NCI-H2196 treated with DMSO at 0.1 percent for 48 hours (cell line): ENCODE results near the gene CD80.

Experiments
- DNase-seq: peaks from one replicate; lab custom pipeline; 2025; ENCODE audit not compliant: unreplicated experiment; lab: John Stamatoyannopoulos, UW

Gene CD80

GRCh38 chr3:119548341-119548740 is 11.1 kb downstream of the CD80 start:
- no peak for DNase-seq

DNA sequence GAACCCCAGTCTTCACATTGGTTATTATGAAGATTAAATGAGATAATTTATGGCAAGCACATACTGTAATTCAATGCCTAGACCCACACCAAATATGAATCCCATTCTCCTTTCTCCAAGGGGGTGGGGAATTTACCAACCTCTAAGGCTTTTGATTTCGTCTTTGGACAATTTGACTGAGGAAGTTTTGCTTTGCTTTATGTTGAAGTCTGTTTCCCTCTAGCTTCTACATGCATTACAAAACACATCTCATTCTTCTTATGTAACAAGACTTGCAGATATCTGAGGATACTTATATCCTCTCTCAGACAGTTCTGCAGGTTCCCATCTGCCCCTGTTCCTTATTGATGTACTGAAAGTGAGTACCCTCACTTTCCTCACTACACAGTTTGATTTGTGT is 12.2 kb downstream of the CD80 start:
- no peak for DNase-seq

- DNase-seq = no peak
Observed at GRCh38 chr3:119543147-119543546, 16.3 kb downstream of the CD80 start.

DNA sequence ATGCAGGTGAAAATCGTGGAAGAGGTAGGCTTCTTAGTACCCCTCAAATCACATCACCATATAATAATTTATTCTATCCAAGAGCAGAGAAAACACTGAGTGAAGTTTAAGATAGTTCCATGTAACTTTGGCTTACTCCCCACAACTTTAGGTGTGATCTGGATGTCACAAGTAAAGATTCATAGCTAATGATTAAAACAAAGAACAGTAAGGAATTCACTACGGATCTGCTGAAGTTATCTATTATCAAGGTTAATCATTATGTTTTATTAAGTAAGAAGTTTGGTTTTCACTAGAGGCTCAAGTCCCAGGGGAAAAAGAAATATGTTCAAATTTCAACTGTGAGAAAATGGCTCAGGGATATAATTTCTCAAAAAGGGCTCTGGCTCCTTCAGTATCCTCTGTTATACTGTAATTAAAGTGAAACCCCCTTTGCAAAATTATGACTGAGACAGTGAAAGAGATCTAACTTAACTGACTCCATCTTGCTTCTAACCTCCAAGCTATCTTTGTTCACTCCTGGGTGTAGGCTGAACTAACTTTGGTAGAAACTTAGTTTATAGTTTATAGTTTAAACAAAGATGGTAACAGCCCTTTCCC is 17.1 kb downstream of the CD80 start:
- DNase-seq = no peak

DNA sequence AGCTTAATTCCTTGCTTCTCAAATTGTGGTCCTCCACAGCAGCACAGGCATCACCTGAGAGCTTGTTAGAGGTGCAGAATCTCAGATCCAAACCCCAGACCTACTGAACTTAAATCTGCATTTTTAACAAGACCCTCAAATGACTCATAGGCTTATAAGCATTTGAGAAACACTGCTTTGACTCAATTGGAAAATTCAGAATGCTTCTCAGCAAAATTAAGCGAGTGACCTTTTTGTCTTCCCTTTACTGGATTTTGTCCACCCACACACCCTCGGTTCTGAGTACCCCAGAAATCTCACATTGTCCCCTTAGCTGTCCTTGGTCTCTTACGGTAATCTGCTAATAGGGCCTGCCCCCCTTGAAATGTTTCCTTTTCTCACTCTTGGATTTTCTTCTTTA is 17.9 kb downstream of the CD80 start:
- DNase-seq = no peak

GRCh38 chr3:119538772-119539171 is 20.6 kb downstream of the CD80 start:
- no peak for DNase-seq

DNA sequence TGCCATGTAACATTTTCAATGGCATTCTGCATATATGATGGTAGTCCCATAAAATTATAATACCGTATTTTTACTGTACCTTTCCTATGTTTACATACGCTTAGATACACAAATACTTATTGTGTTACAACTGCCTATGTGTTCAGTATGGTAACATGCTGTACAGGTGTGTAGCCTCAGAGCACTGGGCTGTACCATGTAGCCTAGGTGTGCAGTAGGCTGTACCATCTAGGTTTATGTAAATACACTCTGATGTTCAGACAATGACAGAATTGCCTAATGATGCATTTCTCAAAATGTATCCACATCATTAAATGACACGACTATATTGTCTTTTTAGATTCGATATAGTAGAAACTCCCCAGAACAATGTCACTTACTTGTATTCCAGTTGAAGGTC is 22.7 kb downstream of the CD80 start:
- DNase-seq = no peak

- DNase-seq = no peak
Observed at GRCh38 chr3:119534296-119534695, 25.1 kb downstream of the CD80 start.

DNA sequence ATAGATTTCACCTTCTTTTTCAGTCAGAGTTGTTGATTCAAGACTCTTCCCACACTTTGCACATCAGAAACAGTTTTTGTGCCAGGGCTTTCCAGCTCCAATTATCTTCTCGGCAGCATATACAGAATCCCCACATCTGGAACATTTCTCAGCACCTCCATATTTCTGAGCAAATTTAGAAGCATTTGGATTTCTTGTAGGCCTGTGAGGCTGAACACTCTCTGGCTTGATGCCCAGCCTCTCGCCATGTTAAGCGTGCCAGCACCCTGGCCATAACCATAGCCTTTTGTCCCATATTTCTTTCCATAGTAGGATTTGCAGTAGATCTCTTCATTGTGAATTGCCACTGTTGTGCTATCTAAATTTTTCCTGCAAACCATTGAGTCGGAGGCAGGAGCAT is 28.3 kb downstream of the CD80 start:
- DNase-seq = no peak

DNA sequence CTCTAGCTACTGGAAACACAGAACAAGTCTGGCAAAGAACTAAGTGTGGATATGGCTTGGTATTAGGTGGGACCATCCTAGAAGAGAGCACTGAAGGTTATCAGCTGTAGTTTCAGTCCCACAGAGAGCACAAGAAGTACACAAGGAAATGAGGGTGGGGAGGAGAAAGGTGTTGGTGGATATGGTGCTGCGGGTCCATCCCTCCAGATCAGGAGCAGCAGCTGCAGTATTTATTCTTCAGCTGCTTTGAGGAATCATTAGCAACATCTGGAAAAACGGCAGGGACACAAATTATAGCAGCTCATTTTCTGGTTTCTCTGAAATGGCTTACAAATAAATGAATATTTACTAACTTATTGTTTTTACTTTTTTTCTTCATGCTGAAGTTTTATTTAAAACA is 29.0 kb downstream of the CD80 start:
- DNase-seq = no peak

DNA sequence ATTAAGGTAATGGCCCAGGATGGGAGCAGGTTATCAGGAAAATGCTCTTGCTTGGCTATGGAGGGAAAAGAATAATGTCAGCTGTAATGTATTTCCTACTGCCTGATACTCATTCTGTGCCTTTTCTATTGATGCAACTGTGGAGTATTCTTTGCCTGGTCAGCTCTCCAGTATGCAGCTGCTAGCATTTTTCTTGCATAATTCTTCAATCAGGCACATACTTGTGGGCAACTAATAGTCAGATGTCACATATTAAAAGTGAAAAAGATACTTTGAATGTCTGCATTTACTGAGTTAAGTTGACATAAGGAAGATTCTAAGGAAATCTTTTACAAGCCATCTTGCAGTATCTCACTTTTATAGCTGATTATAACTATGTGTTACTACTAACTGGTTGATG is 29.5 kb downstream of the CD80 start:
- no peak for DNase-seq

DNA sequence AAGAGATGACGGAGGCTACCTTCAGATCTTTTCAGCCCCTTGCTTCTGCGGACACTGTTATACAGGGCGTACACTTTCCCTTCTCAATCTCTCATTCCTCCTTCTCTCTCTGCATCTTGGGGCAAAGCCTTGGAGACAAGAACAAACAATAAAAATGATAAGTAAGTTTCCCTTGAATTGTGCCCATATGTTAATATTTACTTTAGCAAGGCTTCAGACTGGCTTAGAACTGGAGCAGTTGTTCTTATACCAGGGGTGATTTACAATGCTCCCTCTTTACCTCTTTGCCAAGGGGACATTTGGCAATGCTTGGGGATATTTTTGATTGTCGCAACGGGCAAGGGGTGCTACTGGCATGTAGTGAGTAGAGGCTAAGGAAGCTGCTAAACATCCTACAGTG is 31.7 kb downstream of the CD80 start:
- DNase-seq = no peak

- DNase-seq = no peak
Observed at GRCh38 chr3:119524931-119525662, 34.3 kb downstream of the CD80 start.

GRCh38 chr3:119518026-119518425 is 41.4 kb downstream of the CD80 start:
- no peak for DNase-seq

- DNase-seq = no peak
Observed at GRCh38 chr3:119517112-119517511, 42.3 kb downstream of the CD80 start.

- no peak for DNase-seq
Observed at GRCh38 chr3:119514637-119515036, 44.8 kb downstream of the CD80 start.

DNA sequence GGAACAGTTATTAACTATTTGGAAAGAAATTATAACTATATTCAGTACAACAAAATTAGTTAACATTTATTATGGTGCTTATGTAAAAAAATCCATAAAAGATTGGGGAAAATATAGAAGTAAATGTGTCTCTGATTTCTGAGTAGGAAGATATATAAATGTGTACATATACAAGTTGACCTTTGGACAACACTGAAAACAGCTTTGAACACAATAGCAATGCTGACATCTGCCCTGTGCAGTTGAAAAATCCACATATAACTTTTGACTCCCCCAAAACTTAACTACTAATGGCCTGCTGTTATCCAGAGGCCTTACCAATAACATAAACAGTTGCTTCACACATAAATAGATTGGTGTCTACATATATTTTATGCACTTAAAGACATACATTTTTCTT is 48.7 kb downstream of the CD80 start:
- no peak for DNase-seq

DNA sequence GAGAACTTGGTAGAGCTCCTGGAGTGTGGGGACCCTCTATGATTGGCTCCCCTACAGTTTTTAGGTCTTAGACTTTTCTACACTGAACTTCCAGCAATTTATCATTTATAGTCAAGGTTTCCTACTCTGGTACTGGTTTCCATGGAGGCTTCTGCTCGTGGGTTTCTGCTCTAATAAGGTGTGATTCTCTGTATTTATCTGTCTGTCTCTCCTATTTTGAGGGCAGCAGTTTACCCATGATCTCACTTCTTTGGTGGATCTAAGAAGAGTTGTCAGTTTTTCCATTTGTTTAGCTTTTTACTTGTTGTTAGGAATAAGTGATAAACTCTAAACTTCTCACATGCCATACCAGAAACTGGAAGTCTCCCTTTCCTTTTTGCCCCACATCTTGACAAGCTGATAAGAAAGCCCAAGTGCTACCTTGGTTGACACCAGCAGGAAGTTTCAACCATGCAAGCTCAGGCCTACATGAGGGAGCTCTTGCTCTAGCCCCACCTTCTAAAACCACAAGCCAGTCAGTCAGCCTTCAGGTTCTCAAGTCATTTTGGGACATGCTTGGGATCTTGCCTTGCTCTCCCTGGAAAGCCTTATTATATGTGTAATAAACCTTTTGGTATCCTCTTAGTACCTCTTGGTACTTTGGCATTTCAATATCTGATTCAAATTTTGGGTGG is 51.1 kb downstream of the CD80 start:
- DNase-seq = no peak

DNA sequence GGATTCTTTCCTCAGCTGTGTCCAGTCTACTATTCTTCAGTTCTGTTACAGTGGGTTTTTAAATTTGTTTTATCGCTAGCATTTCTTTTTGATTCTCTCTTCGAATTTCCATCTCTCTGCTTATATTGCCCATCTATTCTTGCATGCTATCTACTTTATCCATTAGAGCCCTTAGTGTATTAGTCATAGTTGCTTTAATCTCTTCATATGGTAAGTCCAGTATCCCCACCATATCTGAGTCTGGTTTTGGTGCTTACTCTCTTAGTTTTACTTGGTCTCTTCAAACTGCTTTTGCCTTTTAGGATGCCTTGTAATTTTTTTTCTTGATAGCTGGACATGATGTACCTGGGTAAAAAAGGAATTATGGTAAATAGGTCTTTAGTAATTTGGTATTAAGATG is 52.0 kb downstream of the CD80 start:
- no peak for DNase-seq

- DNase-seq = no peak
Observed at GRCh38 chr3:119506631-119507030, 52.8 kb downstream of the CD80 start.

DNA sequence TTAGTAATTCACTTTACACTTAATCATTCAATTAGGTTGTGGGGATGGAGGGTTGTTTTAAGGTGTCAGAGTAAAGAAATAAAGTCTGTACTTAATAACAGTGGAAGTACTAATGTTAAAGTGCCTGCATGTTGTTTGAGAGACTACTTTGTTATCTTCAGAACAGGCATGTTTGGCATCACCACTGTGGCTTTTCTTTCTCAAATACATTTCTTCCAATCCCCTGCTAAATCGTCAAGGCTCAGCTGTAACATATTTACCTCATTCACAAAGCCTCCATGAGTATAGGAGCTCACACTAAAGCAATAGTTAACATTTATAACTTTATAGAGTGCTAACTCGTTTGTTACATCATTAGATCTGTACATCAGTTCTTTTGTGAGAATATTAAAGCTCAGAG is 58.5 kb downstream of the CD80 start:
- no peak for DNase-seq

- DNase-seq = no peak
Observed at GRCh38 chr3:119500265-119500664, 59.1 kb downstream of the CD80 start.
